Measurements from ENCODE around the gene EPB41L5. TPM values are rescaled to one million over a fixed set of nuclear protein-coding genes. Genes with fewer than 3 reads are reported as not detected.

Gene EPB41L5
- total RNA-seq, 1 experiment from 2014 or later: 34.9 TPM

DNA sequence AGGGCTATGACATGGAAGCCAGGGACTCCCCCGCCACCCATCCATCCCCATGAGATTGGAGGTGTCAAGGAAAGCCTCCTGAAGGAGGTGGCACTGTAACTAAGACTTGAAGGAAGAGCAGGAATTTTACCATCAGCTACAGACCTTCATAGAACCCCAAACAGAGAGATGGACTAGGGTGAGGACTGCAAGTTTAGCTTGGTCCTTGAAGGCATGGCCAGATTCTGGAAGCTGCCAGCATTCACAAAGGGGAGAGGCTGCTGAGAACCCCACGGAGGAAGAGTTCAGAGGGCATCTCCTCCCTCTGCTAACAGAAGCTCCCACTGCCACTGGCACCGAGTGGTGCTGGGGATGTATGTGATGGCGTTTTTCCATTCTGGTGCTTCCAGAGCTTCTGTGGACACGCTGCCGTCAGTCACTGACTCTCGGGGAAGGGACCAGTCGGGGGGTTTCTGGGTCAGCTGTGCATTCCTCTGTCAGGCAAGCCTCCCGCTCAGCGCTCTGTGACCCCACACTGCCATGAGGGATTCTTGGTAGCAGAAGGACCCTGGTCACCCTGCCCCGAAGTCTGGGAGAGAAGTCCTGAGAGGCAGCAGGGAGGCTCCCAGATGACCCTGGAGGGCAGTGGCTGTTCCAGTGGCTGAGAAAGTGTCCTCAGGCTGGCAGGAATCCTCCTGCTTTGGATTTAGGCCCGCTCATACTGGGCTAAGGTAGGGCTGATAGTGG is 192.2 kb downstream of the EPB41L5 start:
- Mint-ChIP-seq H3K36me3 (no peaks in the 10 kb centered on the region), H3K27ac (no peak overlapping the region), H3K4me1 (peaks cover 4% of the 10 kb centered on the region), H3K9me3 (no peaks in the 10 kb centered on the region), H3K4me3 (no peak overlapping the region), H3K27me3 (ENCODE audit: low read depth) (no peaks in the 10 kb centered on the region; the same call in 1 of the 2 replicates)
- no peak for DNase-seq (ENCODE audit: low spot score)
- ChIA-PET CTCF (interaction anchor here (1.1 to 2.2 kb wide), 4 partner anchors 30 to 232 kb away, joined by 3 to 17 read pairs (median 5); no protein-coding TSS in a partner anchor), POLR2A (no interaction called here)
- no peak for ATAC-seq
- TF ChIP-seq SMAD3 (CRISPR knock-in tag; IDR thresholded peaks at IDR 0.05; ENCODE audit: borderline replicate concordance) (no peak), CBFB (CRISPR knock-in tag; IDR thresholded peaks at IDR 0.05; ENCODE audit: low read depth) (no peak), CTCF (IDR thresholded peaks at IDR 0.05) (no peak), ZNF232 (CRISPR knock-in tag; IDR thresholded peaks at IDR 0.05) (no peak), CDX4 (CRISPR knock-in tag; IDR thresholded peaks at IDR 0.05; ENCODE audit: borderline replicate concordance) (no peak), ATF1 (CRISPR knock-in tag; IDR thresholded peaks at IDR 0.05) (no peak), ESRRA (CRISPR knock-in tag; IDR thresholded peaks at IDR 0.05; ENCODE audit: borderline replicate concordance) (no peak), RORB (CRISPR knock-in tag; IDR thresholded peaks at IDR 0.05) (no peak), USF1 (CRISPR knock-in tag; IDR thresholded peaks at IDR 0.05) (no peak), HMGA2 (CRISPR knock-in tag; IDR thresholded peaks at IDR 0.05) (no peak)
- TF ChIP-seq, protein P1, sequence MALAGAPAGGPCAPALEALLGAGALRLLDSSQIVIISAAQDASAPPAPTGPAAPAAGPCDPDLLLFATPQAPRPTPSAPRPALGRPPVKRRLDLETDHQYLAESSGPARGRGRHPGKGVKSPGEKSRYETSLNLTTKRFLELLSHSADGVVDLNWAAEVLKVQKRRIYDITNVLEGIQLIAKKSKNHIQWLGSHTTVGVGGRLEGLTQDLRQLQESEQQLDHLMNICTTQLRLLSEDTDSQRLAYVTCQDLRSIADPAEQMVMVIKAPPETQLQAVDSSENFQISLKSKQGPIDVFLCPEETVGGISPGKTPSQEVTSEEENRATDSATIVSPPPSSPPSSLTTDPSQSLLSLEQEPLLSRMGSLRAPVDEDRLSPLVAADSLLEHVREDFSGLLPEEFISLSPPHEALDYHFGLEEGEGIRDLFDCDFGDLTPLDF (CRISPR knock-in tag; IDR thresholded peaks at IDR 0.05): no peak
- TF ChIP-seq, protein P2, sequence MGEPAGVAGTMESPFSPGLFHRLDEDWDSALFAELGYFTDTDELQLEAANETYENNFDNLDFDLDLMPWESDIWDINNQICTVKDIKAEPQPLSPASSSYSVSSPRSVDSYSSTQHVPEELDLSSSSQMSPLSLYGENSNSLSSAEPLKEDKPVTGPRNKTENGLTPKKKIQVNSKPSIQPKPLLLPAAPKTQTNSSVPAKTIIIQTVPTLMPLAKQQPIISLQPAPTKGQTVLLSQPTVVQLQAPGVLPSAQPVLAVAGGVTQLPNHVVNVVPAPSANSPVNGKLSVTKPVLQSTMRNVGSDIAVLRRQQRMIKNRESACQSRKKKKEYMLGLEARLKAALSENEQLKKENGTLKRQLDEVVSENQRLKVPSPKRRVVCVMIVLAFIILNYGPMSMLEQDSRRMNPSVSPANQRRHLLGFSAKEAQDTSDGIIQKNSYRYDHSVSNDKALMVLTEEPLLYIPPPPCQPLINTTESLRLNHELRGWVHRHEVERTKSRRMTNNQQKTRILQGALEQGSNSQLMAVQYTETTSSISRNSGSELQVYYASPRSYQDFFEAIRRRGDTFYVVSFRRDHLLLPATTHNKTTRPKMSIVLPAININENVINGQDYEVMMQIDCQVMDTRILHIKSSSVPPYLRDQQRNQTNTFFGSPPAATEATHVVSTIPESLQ (CRISPR knock-in tag; IDR thresholded peaks at IDR 0.05): no peak

- ATAC-seq: peak; percentile 86
- TF ChIP-seq, protein P3, sequence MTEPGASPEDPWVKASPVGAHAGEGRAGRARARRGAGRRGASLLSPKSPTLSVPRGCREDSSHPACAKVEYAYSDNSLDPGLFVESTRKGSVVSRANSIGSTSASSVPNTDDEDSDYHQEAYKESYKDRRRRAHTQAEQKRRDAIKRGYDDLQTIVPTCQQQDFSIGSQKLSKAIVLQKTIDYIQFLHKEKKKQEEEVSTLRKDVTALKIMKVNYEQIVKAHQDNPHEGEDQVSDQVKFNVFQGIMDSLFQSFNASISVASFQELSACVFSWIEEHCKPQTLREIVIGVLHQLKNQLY (CRISPR knock-in tag; IDR thresholded peaks at IDR 0.05): no peak
- peak; percentile 81; the same call in 1 of the 2 replicates for TF ChIP-seq CTCF (IDR thresholded peaks at IDR 0.05)
- H3K4me3 Mint-ChIP-seq: no peak overlapping the region
- H3K27me3 Mint-ChIP-seq (ENCODE audit: low read depth): no peaks in the 10 kb centered on the region; the same call in 1 of the 2 replicates
- ChIA-PET POLR2A (no interaction called here), CTCF (interaction anchor here (0.7 to 2.8 kb wide), 20 partner anchors 8 to 503 kb away, joined by 3 to 52 read pairs (median 3); partner anchors contain the start of gene TMEM185B)
- peak; percentile 85 for DNase-seq (ENCODE audit: low spot score)
- peaks cover 4% of the 10 kb centered on the region for H3K4me1 Mint-ChIP-seq
- H3K9me3 Mint-ChIP-seq: no peaks in the 10 kb centered on the region
- no peaks in the 10 kb centered on the region for H3K36me3 Mint-ChIP-seq
- H3K27ac Mint-ChIP-seq: no peak overlapping the region
Measured at GRCh38 chr2:120206022-120206581, 193.2 kb downstream of the EPB41L5 start.
